ENCODE measurements around the gene PPP6R1.
"Not testable (repeated sequence)": the region's sequence is repeated elsewhere in the genome, so short reads cannot be mapped to it uniquely, and the experiment has no call there.

The PPP6R1 gene

DNA sequence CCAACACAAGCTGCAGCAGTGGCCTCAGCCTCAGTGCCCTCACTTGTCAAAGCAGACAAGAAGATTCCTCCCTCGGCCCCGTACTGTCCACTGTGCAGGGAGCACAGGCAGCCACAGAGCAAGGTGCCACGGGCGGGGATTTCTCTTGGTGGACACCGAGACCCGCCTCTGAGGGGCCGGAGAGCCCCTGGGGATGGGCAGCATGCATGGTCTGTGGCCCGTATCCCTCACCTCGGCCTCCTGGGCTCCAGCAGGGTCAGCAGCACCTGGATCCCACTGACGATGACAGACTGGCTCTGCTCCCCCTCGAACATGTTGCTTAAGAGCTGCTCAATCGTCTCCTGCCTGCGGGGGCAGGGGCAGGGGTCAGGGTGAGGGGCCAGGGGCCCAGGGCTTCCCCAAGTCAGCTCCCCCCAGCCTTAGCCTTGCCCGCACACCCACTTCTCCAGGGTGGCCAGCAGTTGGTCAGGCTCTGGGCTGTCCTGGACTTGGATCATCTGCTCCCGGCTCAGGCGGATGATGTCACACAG, 16.8 kb downstream of the PPP6R1 start:
- no peak for DNase-seq

DNA sequence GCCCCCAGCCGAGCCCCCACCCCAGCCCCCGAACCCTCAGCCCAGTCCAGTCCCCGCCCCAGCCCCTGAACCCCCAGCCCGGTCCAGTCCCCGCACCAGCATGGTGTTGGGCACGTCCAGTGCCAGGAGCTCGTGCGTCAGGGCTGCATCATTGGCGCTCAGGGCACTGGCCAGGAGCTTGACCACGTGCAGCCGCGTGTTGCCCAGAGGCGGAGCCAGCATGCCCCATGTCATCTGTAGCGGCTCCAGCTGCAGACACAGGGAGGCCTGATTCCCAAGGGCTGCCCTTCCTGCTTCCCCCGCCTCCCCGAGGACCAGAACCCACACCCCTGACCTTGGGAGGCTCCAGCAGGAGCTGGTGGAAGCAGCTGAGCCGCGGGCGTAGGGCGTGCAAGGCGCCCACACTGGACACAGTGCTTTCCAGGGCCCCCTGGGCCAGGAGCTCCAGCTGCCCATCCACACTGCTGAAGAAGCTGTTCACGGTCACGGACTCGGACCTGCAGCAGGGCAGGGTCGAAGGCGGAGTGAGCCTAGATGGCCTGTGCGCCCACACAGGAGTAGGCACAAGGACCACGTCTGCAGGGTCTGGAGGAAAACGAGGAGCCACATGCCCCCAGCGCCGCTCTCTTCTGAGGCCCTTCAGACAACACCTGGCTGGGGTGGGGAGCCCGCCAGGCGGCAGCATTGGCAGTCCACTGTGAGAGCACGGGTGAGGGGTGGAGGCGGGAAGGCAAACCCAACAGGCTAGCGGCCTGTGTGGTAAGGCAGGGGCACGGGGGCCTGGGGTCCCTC, 17.5 kb downstream of the PPP6R1 start:
- DNase-seq: no peak

DNA sequence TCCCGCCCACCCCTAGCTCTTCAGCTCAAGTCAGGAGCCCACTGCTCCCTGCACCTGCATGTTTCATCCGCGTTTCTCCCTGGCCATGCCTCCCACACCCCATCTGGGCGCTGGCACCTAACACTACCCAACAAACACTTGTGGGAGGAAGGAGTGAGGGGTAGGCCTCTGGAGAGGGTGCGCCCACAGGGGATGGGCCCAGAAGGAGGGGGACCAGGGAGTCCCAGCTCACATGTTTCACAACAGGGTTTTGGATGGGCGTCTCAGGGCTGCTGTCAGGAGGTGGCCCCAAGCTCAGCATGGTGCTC, 18.1 kb downstream of the PPP6R1 start:
- no peak for DNase-seq

DNA sequence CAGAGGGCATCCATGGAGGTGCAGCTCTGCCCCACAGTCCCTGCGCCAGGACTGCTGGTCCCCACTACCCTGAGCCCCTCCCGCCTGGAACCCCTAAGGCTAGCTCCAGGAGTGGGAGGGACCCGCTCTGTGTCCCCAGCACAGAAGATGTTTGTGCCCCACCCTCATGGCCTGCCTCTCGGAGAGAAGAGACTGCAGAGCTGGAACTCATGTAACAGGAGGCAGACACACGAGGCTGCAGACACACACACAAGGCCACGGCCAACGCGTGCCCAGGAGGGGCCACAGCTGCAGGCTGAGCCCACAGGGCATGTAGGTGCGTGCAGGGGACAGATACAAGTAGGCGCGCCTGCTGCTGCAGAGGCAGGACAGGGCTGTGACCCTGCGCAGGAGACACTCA, 19.8 kb downstream of the PPP6R1 start:
- no peak for DNase-seq

DNA sequence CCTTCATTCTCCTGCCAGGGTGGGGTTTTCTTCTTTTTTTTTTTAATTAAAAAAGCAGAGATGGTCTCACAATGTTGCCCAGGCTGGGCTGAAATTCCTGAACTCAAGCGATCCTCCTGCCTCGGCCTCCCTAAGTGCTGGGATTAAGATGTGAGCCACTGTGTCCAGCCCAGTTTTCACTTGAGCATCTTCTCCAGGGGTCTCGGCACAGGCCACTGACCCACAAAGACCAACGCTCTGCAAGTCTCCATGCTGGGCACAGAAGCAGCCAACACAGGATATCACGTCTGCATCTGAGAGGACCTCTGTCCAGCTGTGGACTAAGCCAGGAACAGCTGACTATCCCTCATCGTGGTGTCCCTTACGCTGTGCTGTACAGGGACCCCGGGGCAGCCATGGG, 20.8 kb downstream of the PPP6R1 start:
- no peak for DNase-seq

DNA sequence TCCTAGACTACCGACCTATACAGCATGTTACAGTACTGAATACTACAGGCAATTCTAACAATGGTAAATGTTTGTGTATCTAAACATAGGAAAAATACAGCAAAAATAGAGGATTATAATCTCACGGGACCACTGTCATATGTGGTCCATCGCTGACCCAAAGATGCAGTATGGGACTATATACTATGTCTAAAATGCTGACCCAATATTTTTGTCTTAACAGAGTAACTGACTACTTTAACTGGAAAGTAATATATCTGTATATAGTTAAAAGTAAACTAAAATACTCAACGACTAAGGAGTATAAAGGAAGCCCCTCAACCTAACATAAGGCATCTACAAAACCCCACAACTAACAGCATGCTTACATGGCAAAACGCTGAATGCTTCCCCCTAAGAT, 25.8 kb downstream of the PPP6R1 start:
- DNase-seq: no peak

DNA sequence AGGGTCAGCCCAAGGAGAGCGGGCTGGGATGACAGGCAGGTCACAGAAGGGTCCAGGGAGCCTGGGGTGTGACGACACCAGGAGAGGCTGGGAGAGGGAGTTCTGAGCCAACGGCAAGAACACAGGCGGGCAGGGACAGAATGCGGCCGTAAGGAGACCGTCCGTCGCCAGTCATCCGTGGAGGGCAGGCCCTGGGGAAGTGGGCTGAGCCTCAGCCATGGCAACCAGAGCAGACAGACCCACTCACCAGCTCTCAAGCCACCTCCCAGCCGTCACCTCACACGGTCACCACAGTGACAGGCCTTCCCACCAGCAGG, 26.6 kb downstream of the PPP6R1 start:
- no peak for DNase-seq

DNA sequence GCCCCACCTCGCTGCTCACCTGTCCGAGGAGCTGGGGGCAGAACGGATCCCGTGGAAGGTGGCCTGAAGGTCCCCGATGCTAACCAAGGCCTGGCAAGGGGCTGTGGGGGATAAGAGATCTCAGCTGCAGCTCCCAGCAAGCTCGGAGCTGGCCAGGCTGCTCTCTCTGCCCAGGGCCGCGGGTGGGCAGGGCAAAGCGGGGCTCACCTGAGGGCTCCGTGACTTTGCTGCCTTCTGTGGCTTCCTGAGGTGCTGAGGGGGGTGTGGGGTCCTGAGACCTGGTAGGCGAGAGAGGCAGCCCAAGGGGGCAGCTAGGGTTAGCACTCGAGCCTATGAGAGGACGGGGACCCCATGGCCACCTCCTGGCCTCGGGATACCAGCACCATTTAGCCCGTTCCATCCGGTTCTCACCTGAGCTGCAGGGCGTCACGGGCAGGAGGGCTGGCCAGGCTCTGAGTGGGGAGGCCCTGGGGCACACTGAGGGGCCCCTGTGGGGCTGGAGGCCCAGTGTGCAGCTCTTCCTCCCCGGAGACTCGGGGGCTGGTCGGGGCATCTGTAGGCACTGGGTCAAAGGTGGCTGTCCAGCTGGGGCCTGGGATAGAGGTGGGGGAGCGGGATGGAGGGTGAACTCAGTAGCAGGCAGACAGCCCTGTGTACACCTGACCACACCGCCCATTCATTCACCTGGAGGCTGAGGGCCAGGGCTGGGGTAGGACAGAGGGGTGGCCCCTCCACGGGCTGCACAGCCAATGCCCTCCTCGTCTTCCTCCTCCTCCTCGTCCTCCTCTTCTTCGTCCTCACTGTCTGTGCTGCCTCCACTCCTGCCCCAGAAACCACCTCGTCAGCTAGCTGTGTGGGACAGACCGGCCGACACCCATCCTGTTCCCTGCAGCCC, 27.2 kb downstream of the PPP6R1 start:
- no peak for DNase-seq

DNA sequence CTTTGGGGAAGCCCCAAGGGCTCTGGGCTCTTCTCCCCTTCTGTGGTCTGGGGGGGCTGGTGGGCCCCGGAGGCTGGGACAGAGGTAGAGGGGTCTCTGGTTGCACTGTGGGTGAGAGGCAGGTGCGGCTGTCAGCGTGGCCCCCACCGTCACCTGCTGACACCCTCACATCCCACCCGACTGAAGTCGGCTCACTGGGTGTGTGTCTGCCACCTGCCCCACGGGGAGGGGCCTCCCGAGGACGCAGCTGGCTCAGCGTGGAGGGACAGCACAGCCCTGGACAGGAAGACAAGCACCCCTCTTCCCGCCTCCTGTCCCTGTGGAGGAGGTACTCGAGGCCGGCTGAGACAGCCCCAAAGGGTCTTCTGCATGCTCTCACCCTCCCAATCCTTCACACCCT, 28.0 kb downstream of the PPP6R1 start:
- DNase-seq: no peak

DNA sequence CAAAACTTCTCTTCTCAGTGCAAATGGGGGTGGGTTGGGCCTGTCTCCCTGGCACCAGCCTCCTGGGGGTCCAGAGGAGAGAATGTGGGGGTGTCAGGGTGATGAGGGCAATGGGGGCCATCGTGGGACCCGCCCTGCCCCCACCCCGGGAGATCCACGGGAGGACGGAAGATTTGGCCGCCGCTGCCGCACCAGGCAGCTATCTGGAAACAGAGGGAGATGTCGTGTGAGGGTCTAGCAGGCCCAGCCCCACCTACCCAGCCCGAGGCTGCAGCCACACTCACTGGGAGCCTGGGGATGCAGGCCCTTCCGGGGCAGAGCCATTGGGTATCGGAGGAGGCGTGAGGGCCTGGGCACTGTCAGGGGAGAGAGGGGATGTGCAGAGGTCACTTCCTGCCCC, 28.5 kb downstream of the PPP6R1 start:
- no peak for DNase-seq

DNA sequence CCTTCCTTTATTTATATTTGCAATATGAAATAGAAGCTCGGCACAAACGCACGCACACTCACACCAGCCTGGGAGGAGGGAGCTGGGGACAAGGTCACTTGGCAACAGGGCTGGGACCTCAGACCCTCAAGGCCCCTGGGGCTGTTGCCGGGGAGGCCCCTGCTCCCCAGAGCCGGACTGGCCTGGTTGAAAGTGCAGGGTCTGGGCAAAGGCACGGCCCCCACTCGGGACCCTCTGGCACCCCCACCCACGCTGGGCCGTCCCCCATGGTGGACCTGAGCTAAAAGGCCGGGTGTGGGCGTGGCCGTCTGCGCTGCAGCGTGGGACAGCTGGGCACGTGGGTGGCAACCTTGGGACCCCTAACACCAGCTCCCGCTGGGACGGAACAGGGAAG, 29.0 kb downstream of the PPP6R1 start:
- DNase-seq: no peak

DNA sequence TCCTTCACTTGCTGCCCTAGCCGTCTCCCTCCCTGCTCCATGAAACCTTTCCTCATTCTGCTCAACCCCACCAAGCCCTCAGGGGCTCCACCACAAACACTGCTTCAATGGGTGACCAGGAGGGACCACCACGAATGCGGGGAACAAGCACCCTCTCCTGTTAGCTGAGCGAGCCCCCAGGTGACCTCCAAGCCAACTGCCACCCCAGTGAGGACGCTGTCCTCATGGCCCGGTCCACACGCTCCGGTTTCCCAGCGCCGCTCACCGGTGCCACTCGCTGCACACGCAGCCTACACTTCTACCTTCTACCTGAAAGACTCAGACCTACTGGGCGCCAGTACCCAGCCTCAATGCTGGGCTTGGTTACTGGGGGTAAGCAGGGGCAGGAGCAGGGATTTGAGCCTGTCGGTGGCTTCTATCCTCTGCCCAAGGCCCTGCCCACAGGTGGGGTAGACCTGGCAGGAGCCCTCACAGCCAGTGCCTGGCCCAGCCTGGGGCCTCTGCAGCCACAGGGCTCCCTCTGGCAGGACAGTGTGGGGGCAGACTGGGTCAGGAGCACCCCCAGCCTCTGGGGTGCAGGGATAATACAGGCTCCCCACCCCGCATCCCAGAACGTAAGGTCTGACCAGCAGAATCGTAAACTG, 29.6 kb downstream of the PPP6R1 start:
- no peak for DNase-seq

DNA sequence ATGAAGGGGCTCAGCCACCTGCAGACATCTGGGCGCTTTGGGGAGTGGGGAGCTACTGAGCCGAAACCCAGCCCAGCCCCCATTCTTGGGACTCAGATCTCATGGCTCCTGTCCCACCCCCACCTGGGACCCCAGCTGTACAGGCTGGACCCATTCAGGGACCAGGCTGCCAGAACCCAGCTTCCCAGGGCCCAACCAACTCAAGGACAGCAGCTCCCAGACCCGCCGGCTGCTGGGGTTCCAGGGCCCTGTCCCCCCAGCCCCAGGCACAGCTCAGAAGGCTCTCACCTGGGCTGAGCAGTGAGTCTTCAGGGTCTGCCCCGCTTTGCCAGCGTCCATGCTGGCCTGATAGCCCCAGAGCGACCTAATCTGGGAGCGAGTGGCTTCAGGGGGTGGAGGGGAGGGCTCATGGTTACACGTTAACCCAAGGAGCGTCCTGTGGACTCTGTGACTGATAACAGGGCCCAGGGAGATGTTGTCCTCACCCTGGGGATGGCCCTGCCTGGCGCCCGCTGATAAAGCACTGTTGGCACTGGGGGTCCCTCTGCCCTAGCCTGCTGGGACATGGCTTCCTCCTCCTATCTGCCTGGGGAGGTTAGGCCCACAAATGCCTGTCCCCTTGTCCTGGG, 30.3 kb downstream of the PPP6R1 start, which contains the start of gene TMEM86B:
TSS of gene TMEM86B (minus strand) at position 361 of the 629 bp plus-strand sequence. CDS start at position 339, 22 bp downstream.
- DNase-seq: no peak

DNA sequence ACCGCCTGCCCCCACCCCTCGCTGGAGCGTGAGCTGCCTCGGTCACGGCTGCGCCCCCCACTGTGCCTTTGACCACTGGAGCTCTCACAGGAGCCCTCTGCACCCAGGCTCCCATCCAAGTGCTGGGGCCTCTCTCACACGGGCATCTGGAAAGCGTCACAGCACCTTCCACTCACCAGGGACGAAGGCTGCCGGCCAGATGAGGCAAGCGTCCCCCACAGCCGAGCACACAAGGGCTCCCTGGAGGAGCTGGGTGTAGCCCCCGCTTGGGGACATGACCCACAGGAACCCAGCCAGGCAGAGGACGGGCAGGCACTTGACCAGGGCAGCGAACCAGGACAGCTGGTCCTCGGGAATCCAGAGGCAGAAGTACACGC, 30.8 kb downstream of the PPP6R1 start:
- DNase-seq: no peak

DNA sequence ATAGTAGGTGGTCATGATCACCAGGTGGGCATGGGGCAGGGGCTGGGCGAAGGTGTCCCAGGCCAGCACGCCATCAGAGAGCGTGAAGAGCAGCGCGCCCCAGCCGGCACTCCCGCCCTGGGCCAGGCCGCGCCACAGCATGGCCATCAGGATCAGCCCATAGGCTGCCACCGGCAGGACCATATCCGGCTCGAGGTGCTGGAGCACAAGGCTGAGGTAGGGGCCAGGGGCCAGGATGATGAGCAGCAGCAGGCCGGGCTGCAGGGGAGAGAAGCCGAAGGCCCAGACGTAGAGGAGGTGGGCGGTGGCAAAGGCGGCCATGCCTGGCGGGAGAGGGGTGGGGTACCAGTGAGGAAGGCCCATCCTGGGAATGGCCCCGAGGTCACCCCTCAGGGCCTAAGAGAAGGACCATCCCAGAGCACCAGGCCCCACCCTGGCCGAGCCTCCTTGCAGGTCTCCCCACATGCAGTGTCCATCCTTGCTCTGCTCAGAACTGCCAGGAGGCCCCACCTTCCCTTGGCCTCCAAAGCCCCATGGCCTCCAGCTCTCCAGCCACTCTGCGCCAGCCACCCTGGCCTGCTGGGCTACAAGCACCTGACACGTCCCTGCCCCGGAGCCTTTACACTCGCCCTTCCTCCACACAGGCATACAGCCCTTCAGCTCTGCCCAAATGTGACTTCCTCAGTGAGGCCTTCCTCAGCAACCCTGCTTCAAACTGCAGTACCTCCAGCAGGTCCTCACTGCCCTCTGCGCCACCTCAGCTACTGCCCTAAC, 31.4 kb downstream of the PPP6R1 start:
- DNase-seq: no peak

DNA sequence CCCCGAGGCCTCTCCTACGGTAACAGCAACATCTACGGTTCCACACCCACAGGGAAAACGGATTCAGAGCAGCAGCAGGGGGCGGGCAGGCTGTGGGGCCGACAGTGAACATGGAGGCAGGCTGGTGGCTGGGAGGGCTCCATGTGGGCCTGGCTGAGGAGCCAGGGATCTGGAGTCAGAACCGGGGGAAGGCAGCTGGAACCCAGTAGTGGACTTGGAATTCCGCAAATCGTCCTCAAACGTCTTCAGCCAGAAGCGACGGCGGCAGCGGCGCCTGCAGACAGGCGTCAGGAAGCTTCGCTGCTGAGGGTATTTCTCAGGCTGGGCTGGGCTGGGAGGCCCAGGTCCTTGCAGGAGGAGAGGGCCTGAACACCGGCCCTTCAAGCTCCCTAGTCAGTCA, 32.0 kb downstream of the PPP6R1 start:
- DNase-seq: no peak

DNA sequence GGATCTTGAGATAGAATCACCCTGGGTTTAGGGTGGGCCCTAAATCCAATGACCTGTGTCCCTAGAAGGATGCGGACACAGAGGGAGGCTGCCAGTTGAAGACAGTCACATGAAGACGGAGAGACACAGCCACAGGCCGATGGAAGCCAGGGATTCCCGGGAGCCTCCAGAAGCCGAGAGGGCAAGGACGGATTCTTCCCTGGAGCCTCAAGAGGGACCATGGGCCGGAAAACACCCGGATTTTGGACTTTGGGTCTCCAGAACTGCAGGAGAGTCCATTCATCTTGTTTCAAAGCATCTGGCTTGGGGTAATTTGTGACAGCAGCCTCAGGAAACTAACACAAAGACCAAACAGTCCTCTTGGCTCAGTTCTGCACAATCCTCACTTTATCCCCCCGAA, 32.5 kb downstream of the PPP6R1 start:
- DNase-seq: no peak

DNA sequence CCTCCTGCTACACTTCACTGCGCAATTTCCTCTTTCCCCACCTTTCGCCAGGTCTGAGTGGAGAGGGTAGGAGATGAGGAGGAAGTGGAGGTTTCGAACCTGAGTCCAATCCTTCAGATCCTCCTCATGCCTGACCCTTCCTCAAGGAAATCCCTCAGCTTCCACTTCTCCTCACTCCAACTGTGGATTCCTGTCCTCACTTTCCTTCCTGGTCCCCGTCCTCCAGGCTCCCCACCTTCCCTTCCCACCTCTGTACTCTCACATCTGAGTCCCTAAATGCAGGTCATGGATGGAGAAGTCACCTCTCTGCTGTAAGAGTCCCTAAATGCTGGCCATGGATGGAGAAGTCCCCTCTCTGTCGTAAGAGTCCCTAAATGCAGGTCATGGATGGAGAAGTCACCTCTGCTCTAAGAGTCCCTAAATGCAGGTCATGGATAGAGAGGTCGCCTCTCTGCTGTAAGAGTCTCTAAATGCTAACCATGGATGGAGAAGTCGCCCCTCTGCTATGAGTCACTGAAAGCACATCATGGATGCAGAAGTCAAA, 33.3 kb downstream of the PPP6R1 start:
- DNase-seq: no peak

DNA sequence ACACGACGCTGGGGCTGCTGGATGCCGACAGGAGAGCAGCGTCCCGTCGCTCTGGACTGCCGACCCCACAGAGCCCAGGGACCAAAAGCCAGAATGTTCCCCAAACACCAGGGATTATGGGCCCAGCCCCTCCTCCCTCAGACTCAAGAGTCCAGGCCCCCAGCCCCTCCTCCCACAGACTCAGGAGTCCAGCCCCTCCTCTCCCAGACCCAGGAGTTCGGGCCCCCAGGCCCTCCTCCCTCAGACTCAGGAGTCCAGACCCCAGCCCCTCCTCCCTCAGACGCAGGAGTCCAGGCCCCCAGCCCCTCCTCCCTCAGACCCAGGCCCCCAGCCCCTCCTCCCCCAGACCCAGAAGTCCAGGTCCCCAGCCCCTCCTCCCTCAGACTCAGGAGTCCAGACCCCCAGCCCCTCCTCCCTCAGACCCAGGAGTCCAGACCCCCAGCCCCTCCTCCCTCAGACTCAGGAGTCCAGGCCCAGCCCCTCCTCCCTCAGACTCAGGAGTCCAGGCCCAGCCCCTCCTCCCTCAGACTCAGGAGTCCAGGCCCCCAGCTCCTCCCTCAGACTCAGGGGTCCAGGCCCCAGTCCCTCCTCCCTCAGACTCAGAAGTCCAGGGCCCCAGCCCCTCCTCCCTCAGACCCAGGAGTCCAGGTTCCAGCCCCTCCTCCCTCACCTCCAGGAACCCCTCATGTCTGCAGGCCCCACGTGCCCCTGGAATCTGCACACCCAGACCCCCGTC, 34.0 kb downstream of the PPP6R1 start:
- DNase-seq: not testable (repeated sequence)

DNA sequence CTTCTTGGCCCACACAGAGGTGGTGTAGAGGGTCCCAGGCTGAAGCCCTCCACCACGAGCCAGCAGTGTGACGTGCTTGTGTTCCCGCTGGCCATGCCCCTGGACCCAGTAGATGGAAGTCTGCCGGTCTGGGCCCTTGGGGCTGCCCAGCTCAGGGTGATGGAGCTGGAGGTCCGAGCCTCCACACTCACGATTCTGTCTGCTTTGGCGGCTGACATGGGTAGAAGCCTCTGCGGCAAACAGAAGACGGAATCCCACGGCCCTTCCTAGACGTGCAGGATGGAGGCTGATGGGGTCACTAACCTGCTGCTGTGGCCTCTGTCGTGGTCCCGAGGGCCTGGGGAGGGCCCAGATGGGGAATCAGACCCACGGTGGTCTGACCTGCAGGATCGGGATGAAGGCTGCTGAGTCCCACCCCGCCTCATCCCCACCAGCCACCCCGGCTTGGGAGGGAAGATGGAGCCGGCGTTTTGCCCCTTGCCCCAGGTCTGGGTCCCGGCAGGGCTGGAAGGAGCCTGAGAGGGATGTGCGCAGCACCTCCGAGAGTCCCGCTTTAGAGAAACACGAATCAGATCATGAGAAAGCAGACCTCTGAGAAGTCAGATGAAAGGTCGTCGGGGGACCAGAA, 34.7 kb downstream of the PPP6R1 start:
- no peak for DNase-seq
